Measurements from ENCODE around the gene SHISA5.
"Not testable (repeated sequence)": the region's sequence is repeated elsewhere in the genome, so short reads cannot be mapped to it uniquely, and the experiment has no call there.

Gene SHISA5, protein sequence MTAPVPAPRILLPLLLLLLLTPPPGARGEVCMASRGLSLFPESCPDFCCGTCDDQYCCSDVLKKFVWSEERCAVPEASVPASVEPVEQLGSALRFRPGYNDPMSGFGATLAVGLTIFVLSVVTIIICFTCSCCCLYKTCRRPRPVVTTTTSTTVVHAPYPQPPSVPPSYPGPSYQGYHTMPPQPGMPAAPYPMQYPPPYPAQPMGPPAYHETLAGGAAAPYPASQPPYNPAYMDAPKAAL

DNA sequence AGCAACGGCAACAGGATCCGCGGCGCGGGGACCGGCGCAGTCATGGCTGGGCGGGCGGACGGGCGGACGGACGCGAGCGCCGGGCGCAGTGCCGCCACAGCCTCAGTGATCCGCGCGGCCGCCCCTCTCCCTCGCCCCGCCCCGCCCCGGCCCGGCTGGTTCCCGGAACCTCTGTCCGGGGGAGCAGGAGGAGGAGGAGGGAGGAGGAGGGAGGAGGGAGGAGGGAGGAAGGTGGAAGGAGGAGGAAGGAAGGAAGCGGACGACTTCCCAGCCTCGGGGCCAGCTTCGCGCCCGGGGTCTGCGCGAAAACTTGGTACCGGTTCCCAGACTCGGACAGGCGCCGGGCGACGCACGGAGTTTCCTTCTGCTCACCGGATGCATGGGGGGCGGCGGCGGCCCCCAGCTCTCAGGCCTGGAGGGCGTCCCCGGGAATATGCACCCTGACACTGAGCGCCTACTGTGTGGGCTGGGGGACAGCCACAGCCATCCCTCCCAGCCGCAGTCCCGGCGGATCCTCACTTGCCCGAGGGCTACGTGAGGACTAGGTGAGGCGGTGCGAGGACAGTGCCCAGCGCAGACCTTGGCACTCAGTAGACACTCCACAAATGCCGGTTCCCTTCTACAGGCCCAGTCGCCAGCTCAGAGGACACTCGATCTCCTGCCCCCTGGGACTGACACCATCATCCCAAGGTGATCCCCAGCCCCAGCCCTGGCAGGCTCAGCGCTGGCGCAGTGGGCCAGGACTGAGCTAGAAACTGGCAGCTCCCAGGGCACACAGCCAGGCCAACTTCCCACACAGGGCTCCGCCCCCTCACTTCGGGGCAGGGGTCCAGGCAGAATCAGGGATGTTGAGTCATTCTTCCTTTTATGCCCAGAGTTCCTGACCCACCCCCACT is at the start of gene SHISA5:
TSS of gene SHISA5 (minus strand) at position 124 of the 896 bp plus-strand sequence. CDS start at position 44, 80 bp downstream.
- DNase-seq = no peak

DNA sequence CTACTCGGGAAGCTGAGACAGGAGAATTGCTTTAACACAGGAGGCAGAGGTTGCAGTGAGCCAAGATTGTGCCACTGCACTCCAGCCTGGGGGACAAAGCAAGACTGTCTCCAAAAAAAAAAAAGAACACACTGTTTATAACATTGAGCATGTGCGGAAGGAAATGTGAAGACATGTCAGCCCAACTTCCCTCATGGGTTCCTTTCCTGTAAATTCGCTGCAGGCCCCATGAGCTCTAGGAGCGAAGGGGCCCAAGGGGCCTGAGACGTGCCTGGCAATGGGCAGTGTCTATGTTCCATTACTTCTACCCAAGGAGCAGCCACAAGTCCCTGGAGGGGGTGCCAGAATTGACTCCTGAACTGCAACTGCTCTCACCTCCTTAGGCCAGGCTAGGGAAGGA is 49.4 kb upstream of the SHISA5 start:
- no peak for DNase-seq

DNA sequence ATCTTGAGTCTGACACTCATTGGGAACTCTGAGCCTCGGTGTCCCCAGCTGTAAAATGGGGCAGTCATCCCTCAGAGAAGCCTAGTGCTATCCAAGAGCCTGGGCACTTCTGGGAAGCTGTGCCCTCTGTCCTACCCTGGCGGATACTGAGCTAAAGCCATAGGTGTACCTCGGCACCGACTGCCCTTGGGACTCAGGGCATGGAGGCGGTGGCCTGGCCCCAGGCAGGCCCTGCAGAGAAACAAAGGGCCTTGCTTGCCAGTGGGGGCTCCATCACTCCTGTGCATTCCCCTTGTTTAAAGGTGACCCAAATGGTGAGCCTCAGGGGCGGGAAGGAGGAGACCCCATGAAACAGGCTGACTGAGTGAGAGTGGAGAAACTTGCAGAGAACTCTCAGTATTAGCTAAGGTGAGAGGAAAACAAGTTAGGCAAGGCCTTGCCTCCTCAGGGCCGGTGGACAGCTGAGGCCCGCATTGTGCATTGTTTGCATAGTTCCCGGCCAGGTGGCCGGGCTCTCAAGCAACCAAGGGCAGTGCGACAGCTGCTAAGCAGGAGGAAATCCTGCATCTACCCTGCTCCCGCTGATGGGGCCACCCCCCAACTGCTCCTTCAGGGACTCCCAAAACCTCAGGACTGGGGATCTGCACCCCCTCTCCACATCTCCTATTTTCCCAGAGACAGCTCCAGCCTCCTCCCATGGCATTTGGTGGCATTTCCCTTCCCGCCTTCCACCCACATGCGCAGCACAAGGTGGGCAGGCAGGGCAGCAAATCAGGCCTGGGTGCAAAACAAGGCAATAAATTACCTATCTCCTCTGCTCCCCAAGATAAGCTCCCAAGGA is 48.4 kb upstream of the SHISA5 start:
- DNase-seq = peak; percentile 31

DNA sequence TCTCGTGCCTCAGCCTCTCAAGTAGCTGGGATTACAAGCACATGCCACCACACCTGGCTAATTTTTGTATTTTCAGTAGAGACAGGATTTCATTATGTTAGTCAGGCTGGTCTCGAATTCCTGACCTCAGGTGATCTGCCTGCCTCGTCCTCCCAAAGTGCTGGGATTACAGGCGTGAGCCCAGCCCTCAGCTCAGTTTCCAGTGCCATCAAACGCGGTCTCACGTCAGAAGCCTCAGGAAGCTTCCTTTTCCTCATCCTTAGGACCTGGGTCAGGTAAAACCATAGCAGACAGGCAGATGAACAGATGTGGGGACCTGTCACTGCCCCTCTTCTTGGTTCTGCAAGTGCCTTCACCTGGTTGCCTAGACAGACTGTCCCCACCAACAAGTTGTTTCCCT is 47.7 kb upstream of the SHISA5 start:
- not testable (repeated sequence) for DNase-seq

DNA sequence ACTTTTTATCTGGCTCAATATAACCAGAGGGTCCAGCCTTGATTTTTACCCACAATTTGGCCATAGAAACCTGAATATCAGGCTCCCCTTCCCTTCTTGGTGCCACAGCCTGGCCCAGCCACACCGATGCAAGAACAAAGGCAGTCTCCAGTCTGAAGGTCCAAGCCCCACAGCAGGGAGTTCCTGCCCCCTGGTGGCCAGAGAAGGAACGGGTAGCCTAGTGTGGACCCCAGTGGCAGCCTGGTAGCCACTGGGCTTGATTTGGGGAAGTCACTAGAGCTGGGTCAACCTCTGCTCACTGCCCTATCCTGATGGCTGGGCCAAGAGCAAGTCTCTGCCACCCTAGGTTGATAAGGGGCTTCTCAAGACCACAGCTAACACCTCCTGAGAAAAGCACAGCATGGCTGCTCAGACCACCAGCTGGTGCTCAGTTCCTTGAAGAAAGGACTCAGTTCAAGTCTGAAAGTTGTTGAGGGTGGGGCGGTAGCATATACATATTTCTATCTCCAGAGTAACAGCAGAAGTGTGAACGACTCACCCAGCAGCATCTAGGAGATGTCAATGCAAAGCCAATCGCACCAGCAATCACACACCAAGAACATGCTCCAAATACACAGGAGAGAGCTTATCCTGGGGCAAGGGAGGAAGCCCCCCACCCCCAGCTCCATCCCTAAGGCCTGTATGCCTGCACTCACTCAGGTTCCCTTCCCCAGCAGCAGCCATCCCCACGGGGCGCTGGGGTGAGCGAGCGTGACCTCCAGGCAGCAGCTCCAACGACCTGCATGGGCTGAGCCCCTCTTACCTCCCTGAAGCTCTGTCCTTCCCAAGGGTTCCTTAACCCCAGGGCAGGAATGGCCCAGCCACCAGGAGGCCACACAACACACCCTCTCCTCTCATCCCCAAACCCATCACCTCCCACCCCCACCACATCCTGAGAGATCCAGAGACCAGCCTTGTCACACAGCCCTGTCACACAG is 45.0 kb upstream of the SHISA5 start:
- peak; percentile 39 for DNase-seq

DNA sequence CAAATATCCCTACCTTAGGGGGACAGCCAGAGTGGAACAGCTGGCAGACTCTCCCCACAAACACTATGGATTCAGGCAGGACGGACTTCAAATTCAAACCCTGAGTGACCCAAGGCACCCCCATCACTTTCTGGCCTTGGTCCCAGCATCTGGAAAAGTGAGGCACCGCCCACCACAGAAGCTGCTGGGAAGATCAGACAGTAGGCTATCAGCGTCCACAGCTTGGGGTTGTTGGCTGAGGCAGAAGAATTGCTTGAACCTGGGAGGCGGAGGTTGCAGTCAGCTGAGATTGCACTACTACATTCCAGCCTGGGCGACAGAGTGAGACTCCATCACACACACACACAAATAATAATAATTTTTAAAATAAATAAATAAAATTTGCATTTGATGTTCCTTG is 44.2 kb upstream of the SHISA5 start:
- no peak for DNase-seq

DNA sequence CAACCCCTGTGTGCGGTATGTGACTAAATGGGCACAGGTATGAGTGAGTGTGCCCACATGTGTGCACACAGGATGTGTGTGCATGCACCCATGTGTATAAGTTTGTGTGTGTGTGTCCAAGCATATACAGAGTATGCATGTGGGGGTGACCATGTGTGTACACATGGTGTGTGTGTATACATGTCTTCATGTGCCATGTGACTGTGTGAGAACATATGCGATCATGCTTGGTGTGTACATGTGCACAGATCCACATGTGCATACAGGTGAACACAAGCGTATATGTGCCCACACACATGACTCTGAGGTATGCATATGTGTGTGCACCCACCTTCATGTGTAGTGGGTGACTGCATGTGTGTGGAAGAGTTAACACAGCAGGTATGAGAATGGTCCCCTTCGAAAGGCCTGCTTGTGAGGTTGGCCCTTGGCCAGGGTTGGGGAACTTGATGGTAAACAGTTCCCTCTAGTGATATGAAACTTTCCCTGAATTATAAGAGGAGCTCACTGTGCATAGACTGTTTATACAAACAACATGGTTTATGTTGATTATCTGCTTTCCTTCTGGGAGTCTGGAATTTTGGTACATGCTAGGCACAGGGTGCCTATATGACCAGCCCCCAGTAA is 42.3 kb upstream of the SHISA5 start:
- DNase-seq = no peak

DNA sequence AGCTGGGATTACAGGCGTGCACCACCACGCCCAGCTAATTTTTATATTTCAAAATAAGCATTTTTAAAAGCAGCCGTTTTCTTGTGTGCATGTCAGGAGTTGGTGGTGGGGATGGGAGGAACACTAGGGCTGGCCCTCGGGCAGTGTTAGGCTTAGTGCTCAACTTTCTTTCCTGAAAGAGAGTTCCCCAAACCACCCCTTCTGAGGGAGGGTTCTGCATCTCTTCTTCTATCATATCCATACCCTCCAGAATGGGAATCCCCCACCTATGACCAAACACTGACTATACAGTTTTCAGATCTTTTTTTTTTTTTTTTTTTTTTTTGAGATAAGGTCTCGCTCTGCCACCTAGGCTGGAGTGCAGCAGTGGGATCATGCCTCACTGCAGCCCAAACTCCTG is 40.2 kb upstream of the SHISA5 start:
- DNase-seq = no peak

DNA sequence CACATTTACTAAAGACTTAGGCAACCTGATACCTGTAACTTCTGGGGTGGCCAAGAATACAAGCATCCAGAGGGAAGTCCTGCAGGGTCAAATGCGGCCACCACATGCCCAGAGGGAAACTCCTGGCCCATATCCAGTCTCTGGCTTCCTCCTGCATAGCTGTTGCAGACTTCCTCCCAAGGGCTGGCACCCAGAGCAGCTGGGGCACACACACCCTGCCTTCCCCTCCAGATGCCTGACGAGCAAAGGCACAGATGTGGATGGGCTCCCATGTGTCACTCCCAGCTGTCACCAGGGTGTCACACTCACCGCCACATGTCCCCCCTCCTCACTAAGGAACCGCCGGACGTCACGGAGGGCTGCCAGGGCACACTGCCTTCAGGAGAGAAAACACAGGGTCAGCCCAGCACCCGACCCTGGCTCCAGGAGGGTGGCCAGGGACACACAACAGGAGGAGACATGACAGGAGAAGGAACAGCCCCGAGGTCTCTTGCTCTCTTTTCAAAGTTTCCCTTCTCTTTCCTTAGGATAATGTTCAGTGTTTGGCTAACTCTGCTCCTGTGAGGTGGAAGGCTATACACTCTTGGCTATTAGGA is 39.4 kb upstream of the SHISA5 start:
- DNase-seq = no peak

DNA sequence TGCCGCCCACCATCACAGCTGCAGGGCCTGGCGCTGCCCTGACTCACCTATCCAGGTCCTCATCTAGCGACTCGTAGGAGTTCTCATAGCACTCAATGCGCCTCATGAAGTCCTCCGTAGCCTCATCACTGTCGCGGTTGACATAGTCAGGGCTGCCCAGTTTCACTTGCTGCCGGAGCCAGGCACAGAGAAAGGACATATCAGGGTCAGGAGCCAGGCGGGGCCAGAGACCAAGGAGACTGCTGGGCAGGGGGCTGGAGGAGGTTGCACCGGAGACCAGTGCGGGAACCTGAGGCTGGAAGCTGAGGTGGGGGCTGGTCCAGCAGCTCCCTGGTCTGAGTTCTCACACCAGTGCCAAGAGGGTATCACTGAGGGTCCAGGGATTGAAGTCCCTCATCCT is 34.5 kb upstream of the SHISA5 start:
- no peak for DNase-seq

DNA sequence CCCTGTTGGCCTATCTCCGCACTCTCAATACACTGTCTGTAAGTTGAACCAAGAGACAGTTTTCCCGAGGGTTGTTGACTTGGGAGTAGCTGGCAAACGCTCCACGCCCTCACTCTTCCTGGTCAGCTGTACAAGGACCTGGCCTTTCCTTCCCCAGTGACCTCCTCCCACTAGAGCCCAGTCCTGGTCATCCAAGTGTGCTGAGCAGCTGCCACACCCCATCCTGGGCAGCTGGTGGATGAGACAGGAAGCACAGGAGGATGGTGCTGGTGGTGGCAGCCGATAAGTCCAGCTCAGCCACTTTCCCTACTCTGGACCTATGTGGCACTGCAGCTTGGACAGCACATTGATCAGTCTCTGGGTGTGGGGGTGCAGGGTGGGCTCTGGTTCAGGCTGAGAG is 32.8 kb upstream of the SHISA5 start:
- DNase-seq = no peak

DNA sequence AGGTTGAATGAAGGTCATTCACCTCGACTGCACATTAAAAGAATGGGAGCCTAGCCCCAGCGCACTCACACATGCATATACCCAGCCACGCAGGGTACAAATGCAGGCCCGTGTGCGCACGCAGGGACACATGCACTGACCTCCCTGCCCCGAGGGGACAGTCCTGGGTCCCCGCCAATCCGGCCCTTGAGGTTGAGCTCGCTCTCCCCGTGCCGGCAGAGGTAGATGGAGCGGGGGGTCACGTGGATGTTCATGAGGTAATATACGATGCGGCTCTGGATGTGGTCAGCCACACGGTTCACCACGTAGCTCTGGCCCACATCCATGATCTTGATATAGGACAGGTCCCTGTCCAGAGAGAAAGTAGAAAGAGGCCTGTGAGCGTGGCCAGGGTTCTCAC is 32.1 kb upstream of the SHISA5 start:
- no peak for DNase-seq

DNA sequence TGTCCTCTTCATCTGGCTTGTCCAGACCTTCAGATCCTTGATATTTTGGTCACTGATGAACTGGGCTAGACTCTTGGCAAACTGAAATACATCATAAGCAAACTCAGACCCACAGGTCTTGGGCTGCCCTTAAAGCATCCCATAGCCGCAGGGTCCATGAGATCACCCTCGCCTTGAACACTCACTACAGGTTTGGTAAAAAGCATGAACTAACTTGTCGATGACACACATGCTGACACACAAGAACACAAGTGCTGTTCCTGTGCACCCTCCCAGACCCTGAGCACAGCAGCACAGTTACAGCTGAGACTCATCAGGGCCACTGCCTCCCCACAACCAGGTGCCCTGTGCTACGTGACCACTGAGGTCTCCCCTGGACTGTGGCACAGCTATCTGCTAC is 31.6 kb upstream of the SHISA5 start:
- DNase-seq = no peak

DNA sequence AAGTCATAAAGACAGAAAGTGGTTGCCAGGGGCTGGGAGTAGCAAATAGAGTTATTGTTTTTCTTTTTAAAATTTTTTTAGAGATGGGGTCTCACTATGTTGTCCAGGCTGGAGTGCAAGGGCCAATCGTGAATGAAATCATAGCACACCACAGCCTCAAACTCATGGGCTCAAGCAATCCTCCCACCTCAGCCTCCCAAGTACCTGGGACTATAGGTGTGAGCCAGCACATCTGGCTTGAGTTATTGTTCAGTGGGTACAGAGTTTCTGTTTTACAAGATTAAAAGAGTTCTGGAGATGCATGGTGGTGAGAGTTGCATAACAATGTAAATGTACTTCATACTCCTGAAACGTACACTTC is 29.0 kb upstream of the SHISA5 start:
- DNase-seq = no peak

DNA sequence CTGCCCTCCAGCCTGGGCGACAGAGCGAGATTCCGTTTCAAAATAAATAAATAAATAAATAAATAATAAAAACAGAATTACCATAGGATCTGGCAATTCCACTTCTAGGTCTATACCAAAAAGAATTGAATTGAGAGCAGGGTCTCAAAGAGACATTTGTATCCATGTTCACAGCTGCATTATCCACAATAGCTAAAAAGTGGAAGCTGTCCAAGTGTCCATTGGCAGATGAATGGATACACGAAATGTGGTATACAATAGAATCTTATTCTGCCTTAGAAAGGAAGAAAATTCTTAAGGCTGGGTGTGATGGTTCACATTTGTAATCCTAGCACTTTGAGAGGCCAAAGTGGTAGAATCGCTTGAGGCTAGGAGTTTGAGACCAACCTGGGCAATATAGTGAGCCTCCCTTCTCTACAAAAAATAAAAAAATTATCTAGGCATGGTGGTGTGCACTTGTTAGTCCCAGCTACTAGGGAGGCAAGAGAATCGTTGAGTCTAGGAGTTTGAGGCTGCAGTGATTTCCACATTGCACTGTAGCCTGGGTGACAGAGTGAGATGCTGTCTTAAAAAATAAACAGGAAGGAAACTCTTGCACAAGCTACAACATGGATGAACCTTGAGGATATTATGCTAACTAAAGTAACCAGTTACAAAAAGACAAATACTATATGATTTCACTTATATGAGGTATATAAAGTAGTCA is 28.4 kb upstream of the SHISA5 start:
- no peak for DNase-seq

DNA sequence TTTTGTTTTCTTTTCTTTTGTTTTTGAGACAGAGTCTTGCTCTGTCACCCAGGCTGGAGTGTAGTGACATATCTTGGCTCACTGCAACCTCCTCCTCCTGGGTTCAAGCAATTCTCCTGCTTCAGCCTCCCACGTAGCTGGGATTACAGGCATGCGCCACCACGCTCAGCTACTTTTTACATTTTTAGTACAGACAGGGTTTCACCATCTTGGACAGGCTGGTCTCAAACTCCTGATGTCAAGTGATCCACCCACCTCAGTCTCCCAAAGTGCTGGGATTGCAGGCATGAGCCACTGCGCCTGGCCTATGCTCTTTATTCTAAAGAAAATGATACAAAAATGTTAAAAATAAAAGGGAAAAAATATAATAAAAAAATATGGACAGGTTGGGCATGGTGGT is 26.7 kb upstream of the SHISA5 start:
- DNase-seq = not testable (repeated sequence)

DNA sequence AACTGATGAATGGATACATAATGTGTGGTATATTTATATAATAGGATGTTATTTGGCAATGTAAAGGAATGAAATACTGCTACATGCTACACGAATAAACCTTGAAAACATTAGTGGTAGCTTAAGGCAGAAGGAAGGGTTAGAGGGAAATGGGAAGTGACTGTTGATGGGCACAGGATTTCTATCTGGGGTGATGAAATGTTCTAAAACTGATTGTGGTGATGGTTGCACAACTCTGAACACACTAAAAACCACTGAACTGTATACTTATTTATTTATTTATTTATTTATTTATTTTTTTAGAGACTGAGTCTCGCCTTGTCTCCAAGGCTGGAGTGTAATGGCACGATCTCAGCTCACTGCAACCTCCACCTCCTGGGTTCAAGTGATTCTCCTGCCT is 24.8 kb upstream of the SHISA5 start:
- no peak for DNase-seq

DNA sequence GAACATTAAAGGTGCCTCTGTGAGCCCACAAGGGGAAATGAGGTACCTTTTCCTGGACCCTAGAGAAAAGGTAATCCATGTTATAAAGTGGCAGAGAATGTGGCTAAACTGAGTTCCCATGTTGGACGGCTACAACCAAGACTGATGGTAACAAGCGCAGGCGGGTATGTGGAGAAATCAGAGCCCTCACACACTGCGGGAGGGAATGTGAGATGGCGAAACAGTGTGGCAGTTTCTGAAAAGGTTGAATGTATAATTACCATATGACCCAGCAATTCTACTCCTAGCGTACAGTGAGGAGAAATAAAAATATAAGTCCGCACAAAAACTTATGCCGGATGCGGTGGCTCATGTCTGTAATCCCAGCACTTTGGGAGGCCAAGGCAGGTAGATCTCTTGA is 24.1 kb upstream of the SHISA5 start:
- DNase-seq = no peak

DNA sequence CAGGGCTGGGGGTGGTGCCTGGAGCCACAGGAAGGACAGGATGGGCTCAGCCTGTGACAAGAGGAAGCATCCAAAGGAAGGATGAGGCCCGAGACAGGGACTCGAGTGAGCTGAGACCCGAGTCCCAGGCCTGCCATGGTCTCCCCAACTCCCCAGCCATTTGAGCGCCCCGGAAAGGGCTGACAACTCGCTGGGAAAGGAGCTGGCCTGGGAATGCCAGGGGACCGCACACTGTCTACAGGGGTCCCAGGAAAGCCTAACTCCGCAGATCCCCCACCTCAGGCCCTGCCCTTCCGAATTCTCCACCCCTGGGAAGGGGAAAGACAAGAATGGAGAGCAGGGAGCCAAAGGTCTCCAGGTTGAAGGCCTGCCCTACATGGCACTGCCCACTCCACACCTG is 21.0 kb upstream of the SHISA5 start:
- no peak for DNase-seq

DNA sequence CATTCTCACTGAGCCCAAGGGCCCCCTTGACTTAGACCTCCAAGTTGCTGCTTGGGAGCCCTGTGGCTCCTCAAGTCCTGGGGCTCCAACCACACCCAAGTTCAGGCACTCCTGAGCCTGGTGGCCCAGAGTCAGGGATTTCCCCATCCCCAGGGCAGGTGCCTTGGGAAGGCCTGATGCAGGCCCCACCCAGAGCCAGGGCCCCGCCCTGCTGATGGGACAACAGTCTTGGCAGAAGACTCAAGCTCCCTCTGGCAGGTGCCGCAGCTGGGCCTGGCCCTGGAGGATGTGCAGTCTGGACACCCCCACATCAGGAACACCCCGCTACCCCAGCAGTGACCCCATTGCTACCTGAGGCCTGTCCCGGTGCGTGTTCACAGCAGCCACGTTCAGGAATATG is 17.7 kb upstream of the SHISA5 start:
- no peak for DNase-seq

DNA sequence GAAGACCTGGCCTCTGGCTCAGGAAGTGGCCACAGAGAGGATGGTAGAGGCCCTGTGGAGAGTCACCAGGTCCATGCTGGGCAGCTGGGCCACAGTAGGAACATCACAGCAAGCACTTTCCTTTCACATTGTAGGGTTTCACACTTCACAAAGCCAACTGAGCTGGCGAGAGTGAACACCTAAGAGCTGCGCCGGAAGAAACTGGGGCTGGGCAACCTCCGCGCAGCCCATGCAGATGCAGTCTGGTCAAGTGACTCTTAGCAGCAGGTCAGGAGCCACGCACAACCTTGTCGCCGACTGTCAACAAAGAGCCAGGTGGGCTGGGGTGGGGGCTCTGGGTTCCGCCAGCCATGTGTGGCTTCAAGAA is 15.3 kb upstream of the SHISA5 start:
- DNase-seq = no peak

Measured in NCI-H510A treated with DMSO at 0.1 percent for 48 hours (cell line).